Measurements from ENCODE around the gene CCNYL1. TPM values are rescaled to one million over a fixed set of nuclear protein-coding genes. Genes with fewer than 3 reads are reported as not detected.
"Not testable (repeated sequence)": the region's sequence is repeated elsewhere in the genome, so short reads cannot be mapped to it uniquely, and the experiment has no call there.

CCNYL1 gene
- total RNA-seq, 1 donor from 2014 or later = 25.7 TPM

- H3K27ac ChIP-seq = no peak overlapping the region
- DNase-seq (no peak), ATAC-seq (no peak)
Measured at GRCh38 chr2:207733597-207734240, 22.3 kb downstream of the CCNYL1 start.

GRCh38 chr2:207734264-207734635 is 22.8 kb downstream of the CCNYL1 start:
- Histone ChIP-seq H3K4me3 (no peak overlapping the region), H3K27ac (no peak overlapping the region), H3K27me3 (no peaks in the 10 kb centered on the region), H3K9me3 (no peaks in the 10 kb centered on the region), H3K4me1 (no peaks in the 10 kb centered on the region), H3K36me3 (peaks cover 21% of the 10 kb centered on the region)
- peak; percentile 76 for ATAC-seq
- intact Hi-C loops (cut with DNase I) = no loop called here
- TF ChIP-seq CTCF (IDR thresholded peaks at IDR 0.05) = peak; percentile 45
- no peak for DNase-seq

More at GRCh38 chr2:207733597-207734240, 22.3 kb downstream of the CCNYL1 start:
- TF ChIP-seq CTCF (IDR thresholded peaks at IDR 0.05) = no peak
- intact Hi-C loops (cut with DNase I) = no loop called here
- Histone ChIP-seq H3K27me3 (no peaks in the 10 kb centered on the region), H3K4me3 (no peak overlapping the region), H3K4me1 (no peaks in the 10 kb centered on the region), H3K9me3 (no peaks in the 10 kb centered on the region), H3K36me3 (peaks cover 21% of the 10 kb centered on the region)

- intact Hi-C loops (cut with DNase I) = no loop called here
- no peak overlapping the region for H3K4me3 ChIP-seq
- no peak overlapping the region for H3K27ac ChIP-seq
- DNase-seq = no peak
- no peaks in the 10 kb centered on the region for H3K9me3 ChIP-seq
- peaks cover 20% of the 10 kb centered on the region for H3K36me3 ChIP-seq
- H3K4me1 ChIP-seq = no peaks in the 10 kb centered on the region
- ATAC-seq = no peak
- no peak for TF ChIP-seq CTCF (IDR thresholded peaks at IDR 0.05)
- H3K27me3 ChIP-seq = no peaks in the 10 kb centered on the region
Measured at GRCh38 chr2:207734636-207735512, 23.4 kb downstream of the CCNYL1 start.

GRCh38 chr2:207735513-207735859 is 24.0 kb downstream of the CCNYL1 start:
- H3K9me3 ChIP-seq; ATAC-seq; H3K27me3 ChIP-seq; DNase-seq; H3K27ac ChIP-seq; H3K4me1 ChIP-seq; H3K4me3 ChIP-seq; intact Hi-C loops (cut with DNase I): not testable (repeated sequence)
- H3K36me3 ChIP-seq = peaks cover 18% of the 10 kb centered on the region

GRCh38 chr2:207743514-207743913 is 32.1 kb downstream of the CCNYL1 start:
- ATAC-seq (no peak), DNase-seq (no peak)
- no peak overlapping the region for H3K4me3 ChIP-seq
- H3K36me3 ChIP-seq = peaks cover 27% of the 10 kb centered on the region
- no peaks in the 10 kb centered on the region for H3K4me1 ChIP-seq
- H3K27me3 ChIP-seq = no peaks in the 10 kb centered on the region
- H3K27ac ChIP-seq = no peak overlapping the region
- no peak for TF ChIP-seq CTCF (IDR thresholded peaks at IDR 0.05)
- no peaks in the 10 kb centered on the region for H3K9me3 ChIP-seq
- intact Hi-C loops (cut with DNase I) = loop anchor here (10.0 kb wide), 1 partner anchor 291 kb away; no protein-coding TSS in a partner anchor

- Histone ChIP-seq H3K9me3 (no peaks in the 10 kb centered on the region), H3K4me3 (no peak overlapping the region), H3K36me3 (peaks cover 27% of the 10 kb centered on the region), H3K27ac (no peak overlapping the region), H3K4me1 (no peaks in the 10 kb centered on the region), H3K27me3 (no peaks in the 10 kb centered on the region)
- no peak for TF ChIP-seq CTCF (IDR thresholded peaks at IDR 0.05)
- ATAC-seq (no peak), DNase-seq (no peak)
- intact Hi-C loops (cut with DNase I) = loop anchor here (10.0 kb wide), 1 partner anchor 291 kb away; no protein-coding TSS in a partner anchor
Measured at GRCh38 chr2:207744050-207744449, 32.6 kb downstream of the CCNYL1 start.
